ENCODE data around the gene SRRM3.
"Not testable (repeated sequence)": the region's sequence is repeated elsewhere in the genome, so short reads cannot be mapped to it uniquely, and the experiment has no call there.

- TF ChIP-seq CTCF (IDR thresholded peaks at IDR 0.05; ENCODE audit: insufficient read depth, low read depth, low read length); EZH2 (IDR thresholded peaks at IDR 0.05; ENCODE audit: insufficient read depth, low read length): not testable (repeated sequence)
Observed at GRCh38 chr7:76311838-76312237, 110.1 kb downstream of the SRRM3 start.
